Stomach smooth muscle (tissue), 2 donors: ENCODE data around the gene CD248.
A peak's percentile ranks its signal among the peaks of the same experiment; 100 is the strongest.

ENCODE experiments used
- H3K27ac ChIP-seq: one replicate; pipeline ENCODE4 v1.7.0; 2013; ENCODE audit warnings: mild to moderate bottlenecking, low read length, inconsistent platforms
- H3K27me3 ChIP-seq, 2 donors: one replicate each; pipeline ENCODE4 v1.7.0; 2013; ENCODE audit warnings: low read length in 2 of 2; ENCODE audit not compliant: insufficient read depth in 2 of 2, control insufficient read depth in 1 of 2
- H3K36me3 ChIP-seq, 2 donors: one replicate each; pipeline ENCODE4 v1.7.0; 2013; ENCODE audit warnings: low read length in 2 of 2; ENCODE audit not compliant: control insufficient read depth in 2 of 2, insufficient read depth in 2 of 2
- H3K4me1 ChIP-seq: one replicate; pipeline ENCODE4 v1.7.0; 2013; ENCODE audit warnings: low read length; ENCODE audit not compliant: control insufficient read depth, insufficient read depth
- H3K4me3 ChIP-seq, 2 donors: one replicate each; pipeline ENCODE4 v1.7.0; 2013; ENCODE audit warnings: low read length in 2 of 2
- H3K9ac ChIP-seq, 2 donors: one replicate each; pipeline ENCODE4 v1.7.0; 2013; ENCODE audit warnings: low read length in 2 of 2, mild to moderate bottlenecking in 1 of 2
- H3K9me3 ChIP-seq, 2 donors: one replicate each; pipeline ENCODE4 v1.7.0; 2013; ENCODE audit warnings: low read length in 2 of 2; ENCODE audit not compliant: control insufficient read depth in 2 of 2
- donor health status: healthy.
- donor health status: Pancreatic carcinoma.

Gene CD248

GRCh38 chr11:66316849-66317251 is at the start of gene CD248:
Gene CD248, minus strand, starts transcription at chr11:66317044. Its CDS starts 17 bp downstream, at chr11:66317027.
- no peaks in the 10 kb centered on the region for H3K9me3 ChIP-seq
- H3K36me3 ChIP-seq = no peaks in the 10 kb centered on the region
- H3K27me3 ChIP-seq = no peaks in the 10 kb centered on the region
- peaks cover 58% of the 10 kb centered on the region for H3K4me1 ChIP-seq
- peak within 1 kb of the TSS; percentile 57 to 73 for H3K9ac ChIP-seq
- peak within 1 kb of the TSS; percentile 69 to 78 for H3K4me3 ChIP-seq
- peak within 1 kb of the TSS; percentile 82 for H3K27ac ChIP-seq

- Histone ChIP-seq H3K4me3 (no peak overlapping the region), H3K36me3 (no peaks in the 10 kb centered on the region), H3K27ac (no peak overlapping the region), H3K4me1 (peaks cover 4% of the 10 kb centered on the region), H3K27me3 (peaks cover 6 to 7% of the 10 kb centered on the region in 2 donors), H3K9me3 (no peaks in the 10 kb centered on the region), H3K9ac (no peak overlapping the region)
Measured at GRCh38 chr11:66365711-66366619, 49.1 kb upstream of the CD248 start.

- H3K9me3 ChIP-seq = no peaks in the 10 kb centered on the region
- H3K36me3 ChIP-seq = no peaks in the 10 kb centered on the region
- peaks cover 2% of the 10 kb centered on the region for H3K4me1 ChIP-seq
- H3K27me3 ChIP-seq = peaks cover 3 to 5% of the 10 kb centered on the region in 2 donors
- H3K9ac ChIP-seq = no peak overlapping the region
- no peak overlapping the region for H3K4me3 ChIP-seq
- H3K27ac ChIP-seq = no peak overlapping the region
Measured at GRCh38 chr11:66365166-66365565, 48.3 kb upstream of the CD248 start.

- Histone ChIP-seq H3K4me1 (peaks cover 2% of the 10 kb centered on the region), H3K4me3 (no peak overlapping the region), H3K9ac (no peak overlapping the region), H3K9me3 (no peaks in the 10 kb centered on the region), H3K27me3 (no peaks in the 10 kb centered on the region), H3K27ac (no peak overlapping the region), H3K36me3 (no peaks in the 10 kb centered on the region)
Measured at GRCh38 chr11:66363805-66364535, 47.1 kb upstream of the CD248 start.

GRCh38 chr11:66363187-66363601 is 46.4 kb upstream of the CD248 start:
- H3K4me3 ChIP-seq = no peak overlapping the region
- H3K36me3 ChIP-seq = no peaks in the 10 kb centered on the region
- H3K4me1 ChIP-seq = peaks cover 2% of the 10 kb centered on the region
- H3K9ac ChIP-seq = no peak overlapping the region
- no peaks in the 10 kb centered on the region for H3K27me3 ChIP-seq
- H3K27ac ChIP-seq = no peak overlapping the region
- H3K9me3 ChIP-seq = no peaks in the 10 kb centered on the region

GRCh38 chr11:66362481-66363147 is 45.8 kb upstream of the CD248 start:
- Histone ChIP-seq H3K9me3 (no peaks in the 10 kb centered on the region), H3K27me3 (no peaks in the 10 kb centered on the region), H3K4me1 (peaks cover 2% of the 10 kb centered on the region), H3K36me3 (no peaks in the 10 kb centered on the region), H3K27ac (no peak overlapping the region), H3K9ac (no peak overlapping the region), H3K4me3 (no peak overlapping the region)

- no peaks in the 10 kb centered on the region for H3K36me3 ChIP-seq
- H3K9me3 ChIP-seq = no peaks in the 10 kb centered on the region
Measured at GRCh38 chr11:66361502-66361941, 44.7 kb upstream of the CD248 start.

GRCh38 chr11:66360406-66361073 is 43.7 kb upstream of the CD248 start:
- Histone ChIP-seq H3K4me3 (no peak overlapping the region), H3K4me1 (peaks cover 2% of the 10 kb centered on the region), H3K36me3 (no peaks in the 10 kb centered on the region), H3K27me3 (no peaks in the 10 kb centered on the region), H3K9ac (no peak overlapping the region), H3K9me3 (no peaks in the 10 kb centered on the region), H3K27ac (no peak overlapping the region)

More at GRCh38 chr11:66361502-66361941, 44.7 kb upstream of the CD248 start:
- Histone ChIP-seq H3K27ac (no peak overlapping the region), H3K4me1 (peaks cover 2% of the 10 kb centered on the region), H3K27me3 (no peaks in the 10 kb centered on the region), H3K4me3 (no peak overlapping the region), H3K9ac (no peak overlapping the region)

GRCh38 chr11:66359662-66360087 is 42.8 kb upstream of the CD248 start:
- H3K4me3 ChIP-seq = no peak overlapping the region
- no peak overlapping the region for H3K9ac ChIP-seq

More at GRCh38 chr11:66359662-66360087, 42.8 kb upstream of the CD248 start:
- Histone ChIP-seq H3K36me3 (no peaks in the 10 kb centered on the region), H3K9me3 (no peaks in the 10 kb centered on the region), H3K4me1 (peaks cover 2% of the 10 kb centered on the region), H3K27me3 (no peaks in the 10 kb centered on the region), H3K27ac (no peak overlapping the region)
